Ishikawa (cell line): ENCODE results near the gene FCMR.

Experiments
- EP300 ChIP-seq: IDR thresholded peaks from 2 replicates; pipeline ENCODE4 v1.6.1; 2012; ENCODE audit warnings: borderline replicate concordance
- MAX ChIP-seq: IDR thresholded peaks from 2 replicates; pipeline ENCODE4 v1.6.1; 2012
- NFIC ChIP-seq: IDR thresholded peaks from 2 replicates; pipeline ENCODE4 v1.6.1; 2012
- REST ChIP-seq: IDR thresholded peaks from 2 replicates; pipeline ENCODE4 v1.6.1; 2012; ENCODE audit warnings: low read depth, mild to moderate bottlenecking
- TAF1 ChIP-seq: IDR thresholded peaks from 2 replicates; pipeline ENCODE4 v1.6.1; 2012; ENCODE audit warnings: low read depth, mild to moderate bottlenecking
- TCF12 ChIP-seq: IDR thresholded peaks from 2 replicates; pipeline ENCODE4 v1.6.1; 2012; ENCODE audit warnings: low read depth
- USF1 ChIP-seq: IDR thresholded peaks from 2 replicates; pipeline ENCODE4 v1.6.1; 2012

- no peak for TF ChIP-seq TCF12
- no peak for TF ChIP-seq MAX
- TF ChIP-seq EP300: no peak
- TF ChIP-seq REST: no peak
- no peak for TF ChIP-seq NFIC
- TF ChIP-seq TAF1: no peak
- TF ChIP-seq USF1: no peak
Observed at GRCh38 chr1:206859082-206859521, 62.6 kb downstream of the FCMR start.
